Endothelial cell of umbilical vein (primary cell): ENCODE data around the gene SULF2.

ENCODE experiments used
- CTCF ChIP-seq, 2 donors: IDR thresholded peaks; 1 replicate in 1 of 2; 2 replicates in 1 of 2; pipeline ENCODE4 v1.5.1; 2011; ENCODE audit warnings: low read length in 2 of 2, mild to moderate bottlenecking in 2 of 2, moderate library complexity in 2 of 2, control low read depth in 1 of 2, inconsistent platforms in 1 of 2, low read depth in 1 of 2; ENCODE audit not compliant: insufficient read depth in 1 of 2; ENCODE audit errors: extremely low read depth in 1 of 2
- EZH2 ChIP-seq: IDR thresholded peaks from 2 replicates; pipeline ENCODE4 v1.6.1; 2012; ENCODE audit warnings: borderline replicate concordance, low read depth, mild to moderate bottlenecking, moderate library complexity, low read length, inconsistent platforms; ENCODE audit not compliant: severe bottlenecking
- FOS ChIP-seq: IDR thresholded peaks from 2 replicates; pipeline ENCODE4 v1.6.1; 2011; ENCODE audit warnings: mild to moderate bottlenecking, low read length, moderate library complexity, borderline replicate concordance; ENCODE audit not compliant: insufficient read depth
- GATA2 ChIP-seq: IDR thresholded peaks from 2 replicates; pipeline ENCODE4 v1.7.0; 2011; ENCODE audit warnings: low read depth, mild to moderate bottlenecking, moderate library complexity, mixed read lengths, low read length; ENCODE audit not compliant: insufficient read length, insufficient read depth
- JUN ChIP-seq: IDR thresholded peaks from 2 replicates; pipeline ENCODE4 v1.6.1; 2011; ENCODE audit warnings: borderline replicate concordance, low read depth; ENCODE audit not compliant: insufficient read length, insufficient read depth
- MAX ChIP-seq: IDR thresholded peaks from 2 replicates; pipeline ENCODE4 v1.6.1; 2011; ENCODE audit not compliant: insufficient read depth, insufficient read length
- POLR2A ChIP-seq: IDR thresholded peaks from 2 replicates; pipeline ENCODE4 v1.6.1; 2012; ENCODE audit warnings: low read depth, mild to moderate bottlenecking, control low read depth, low read length
- POLR2AphosphoS5 ChIP-seq: IDR thresholded peaks from 2 replicates; pipeline ENCODE4 v1.6.1; 2012; ENCODE audit warnings: low read depth, mild to moderate bottlenecking, control low read depth, low read length, moderate library complexity; ENCODE audit not compliant: insufficient read depth

- TF ChIP-seq POLR2A, result no peak
- TF ChIP-seq CTCF (IDR thresholded peaks at IDR 0.05; ENCODE audit: extremely low read depth in 1 of 2, insufficient read depth in 1 of 2, low read depth in 1 of 2, low read length in 2 of 2), result no peak
- TF ChIP-seq EZH2, result no peak
- TF ChIP-seq MAX, result no peak
- no peak for TF ChIP-seq POLR2AphosphoS5
- no peak for TF ChIP-seq GATA2
- TF ChIP-seq FOS, result no peak
- TF ChIP-seq JUN, result no peak
Observed at GRCh38 chr20:47708140-47708807, 77.0 kb downstream of the SULF2 start.
